Fibroblast of skin of left quadriceps (primary cell): ENCODE measurements around the gene CCDC175.

Experiments used
- DNase-seq, 2 experiments: peaks; one replicate each; pipeline ENCODE4 v3.0.0-alpha.2; 2013; ENCODE audit warnings: low read depth in 2 of 2

The CCDC175 gene

DNA sequence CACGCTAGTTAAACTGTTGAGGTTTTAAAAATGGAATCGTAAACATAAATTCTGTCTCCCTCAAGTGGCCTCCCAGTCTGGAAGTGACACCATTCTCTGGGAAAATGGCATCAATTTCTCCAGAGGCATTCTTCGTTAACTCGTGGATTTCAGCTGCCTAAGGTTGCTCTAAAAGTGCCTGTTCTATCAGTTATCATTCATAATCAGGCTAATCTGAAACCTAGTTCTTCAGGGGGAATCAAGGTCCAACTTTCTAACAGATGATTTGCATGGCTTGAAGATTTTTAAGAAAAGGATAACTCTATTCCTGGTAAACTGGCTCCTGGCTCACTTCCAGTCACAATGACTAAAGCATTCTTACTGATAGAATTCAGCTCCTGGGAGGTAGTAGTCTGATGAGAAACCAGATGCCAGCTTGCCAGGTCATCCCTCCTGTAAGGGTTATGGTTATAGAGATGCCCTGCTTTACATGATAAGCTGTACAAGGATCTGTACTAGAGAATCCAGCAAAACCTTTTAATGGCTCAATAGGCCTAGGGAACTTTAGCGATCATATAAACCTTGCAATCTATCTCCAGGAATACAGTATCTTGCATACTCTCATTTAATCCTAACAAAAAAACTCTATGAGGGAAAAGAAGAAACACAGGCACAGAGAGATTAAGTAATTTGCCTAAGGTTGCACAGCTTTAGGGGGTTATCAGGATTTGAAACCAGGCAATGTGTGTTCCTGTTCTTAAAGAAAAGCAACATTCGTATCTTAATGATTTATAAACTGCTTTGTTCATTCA lies 93.9 kb downstream of the CCDC175 start:
- peak; percentile 84 to 85 for DNase-seq

DNA sequence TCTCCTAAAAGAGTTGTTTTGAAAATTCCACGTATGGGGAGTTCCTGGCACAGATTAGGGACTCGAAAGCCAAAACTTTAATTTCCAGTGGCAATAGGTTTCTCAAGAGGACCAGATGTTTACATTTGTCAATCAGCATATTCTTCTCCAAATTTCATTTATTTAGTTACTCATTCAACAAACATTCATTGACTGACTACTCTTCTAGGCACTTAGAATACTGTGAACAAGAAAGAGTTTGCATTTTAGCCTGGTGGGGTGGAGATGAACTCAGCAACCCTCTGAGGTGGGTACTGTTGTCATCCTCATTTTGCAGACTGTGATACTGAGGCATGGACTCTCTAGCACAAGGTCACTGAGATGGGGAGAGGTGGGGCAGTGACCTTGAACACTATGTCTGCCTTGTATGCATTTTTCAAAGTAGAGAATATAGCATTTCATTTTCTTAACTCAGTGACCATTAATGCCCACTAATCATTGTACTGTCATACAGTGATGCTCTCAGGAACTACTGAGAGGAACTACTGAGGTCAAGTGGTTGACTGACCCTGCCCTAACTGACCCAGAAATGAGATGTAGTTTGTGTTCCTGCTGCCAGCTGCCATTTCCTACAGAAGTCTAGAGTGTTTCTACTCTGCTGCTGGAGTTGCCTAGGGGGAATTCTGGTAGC lies 94.6 kb downstream of the CCDC175 start:
- DNase-seq = peak; percentile 69 to 72

DNA sequence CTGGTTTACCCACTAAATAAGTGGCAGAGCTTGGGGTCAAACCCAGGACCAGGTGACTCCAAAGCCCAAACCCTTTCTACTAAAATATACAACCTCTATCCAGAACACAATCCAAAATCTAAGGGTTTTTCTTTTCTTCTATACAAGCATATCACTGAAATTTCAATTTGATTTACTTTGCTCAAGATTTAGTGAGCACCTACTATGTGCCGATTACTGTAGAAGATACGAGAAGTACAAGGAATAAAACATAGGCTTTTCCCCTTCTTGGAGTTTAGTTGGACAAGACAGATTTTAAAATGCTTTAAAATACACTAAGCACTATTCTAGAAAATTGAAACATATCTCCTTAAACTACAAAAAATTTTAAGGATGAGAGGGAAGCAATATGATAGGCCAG lies 95.2 kb downstream of the CCDC175 start:
- DNase-seq = no peak

DNA sequence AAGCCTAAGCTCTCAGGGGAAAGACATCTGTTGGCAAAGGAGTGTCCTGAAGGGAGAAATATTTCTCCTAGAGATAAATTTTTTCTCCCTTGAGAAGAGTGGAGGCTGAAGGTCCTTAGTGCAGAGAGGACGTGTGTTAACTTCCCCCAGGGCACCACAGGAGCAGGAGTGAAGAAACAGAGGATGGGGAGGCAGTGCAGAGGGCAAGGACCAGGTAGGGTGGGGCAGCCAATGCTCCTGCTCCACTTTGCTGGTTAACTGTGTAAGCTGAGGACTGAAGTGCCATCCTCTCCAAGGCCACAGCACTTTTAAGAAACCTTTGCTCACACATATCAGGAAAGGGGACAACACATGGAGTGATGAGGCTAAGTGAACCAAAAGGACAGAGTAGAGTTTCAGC lies 96.4 kb downstream of the CCDC175 start:
- DNase-seq = no peak

DNA sequence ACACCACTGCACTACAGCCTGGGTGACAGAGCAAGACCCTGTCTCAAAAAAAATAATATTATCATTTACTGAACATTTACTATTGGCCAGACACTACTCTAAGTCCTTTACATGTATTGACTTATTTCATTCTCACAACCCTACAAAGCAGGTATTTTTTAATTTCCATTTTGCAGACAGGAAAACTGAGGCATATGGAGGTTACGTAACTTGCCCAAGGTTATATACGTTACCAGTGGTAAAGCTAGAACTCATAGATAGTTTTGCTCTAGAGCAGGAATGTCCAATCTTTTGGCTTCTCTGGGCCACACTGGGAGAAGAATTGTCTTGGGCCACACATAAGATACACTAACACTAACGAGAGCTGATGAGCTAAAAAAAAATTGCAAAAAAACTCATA lies 98.1 kb downstream of the CCDC175 start:
- DNase-seq = no peak

DNA sequence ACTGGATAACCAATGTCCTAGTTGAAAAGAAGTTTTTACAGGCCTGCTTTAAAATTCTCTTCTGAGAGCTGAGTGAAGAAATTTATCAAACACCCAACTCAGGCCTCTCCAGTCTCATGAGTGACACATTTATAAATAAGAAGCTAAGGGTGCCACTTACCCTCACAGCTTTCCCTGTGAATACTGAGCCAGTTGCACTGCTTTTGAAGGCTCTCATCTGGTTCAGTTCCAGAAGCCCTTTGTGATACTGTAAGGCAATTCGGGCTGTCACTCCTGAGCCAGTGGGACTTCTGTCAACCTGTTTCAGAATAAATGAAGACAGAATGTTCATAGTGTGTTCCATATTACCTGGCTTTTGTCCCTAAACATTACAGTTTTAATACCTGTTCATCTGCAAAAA lies 100.9 kb downstream of the CCDC175 start:
- DNase-seq = no peak

DNA sequence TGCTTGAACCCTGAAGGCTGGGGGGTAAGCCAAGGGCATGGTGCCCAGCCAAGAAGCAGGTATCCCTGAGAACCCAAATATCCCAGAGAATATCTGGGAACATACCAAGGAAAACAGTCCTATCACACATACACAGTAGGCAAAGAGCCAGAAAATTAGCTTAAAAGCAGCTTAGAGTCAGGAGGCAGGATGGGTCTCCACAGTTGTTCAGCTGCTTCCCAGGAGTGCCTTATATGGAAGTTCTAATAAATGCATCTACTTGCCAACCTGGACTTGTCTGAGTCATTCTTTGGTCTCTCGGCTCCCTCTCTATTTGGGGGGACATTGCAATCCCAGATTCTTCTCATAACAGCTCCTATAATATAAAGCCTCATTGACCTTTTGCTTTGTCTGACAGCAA lies 102.4 kb downstream of the CCDC175 start:
- DNase-seq = peak; percentile 58 to 67

DNA sequence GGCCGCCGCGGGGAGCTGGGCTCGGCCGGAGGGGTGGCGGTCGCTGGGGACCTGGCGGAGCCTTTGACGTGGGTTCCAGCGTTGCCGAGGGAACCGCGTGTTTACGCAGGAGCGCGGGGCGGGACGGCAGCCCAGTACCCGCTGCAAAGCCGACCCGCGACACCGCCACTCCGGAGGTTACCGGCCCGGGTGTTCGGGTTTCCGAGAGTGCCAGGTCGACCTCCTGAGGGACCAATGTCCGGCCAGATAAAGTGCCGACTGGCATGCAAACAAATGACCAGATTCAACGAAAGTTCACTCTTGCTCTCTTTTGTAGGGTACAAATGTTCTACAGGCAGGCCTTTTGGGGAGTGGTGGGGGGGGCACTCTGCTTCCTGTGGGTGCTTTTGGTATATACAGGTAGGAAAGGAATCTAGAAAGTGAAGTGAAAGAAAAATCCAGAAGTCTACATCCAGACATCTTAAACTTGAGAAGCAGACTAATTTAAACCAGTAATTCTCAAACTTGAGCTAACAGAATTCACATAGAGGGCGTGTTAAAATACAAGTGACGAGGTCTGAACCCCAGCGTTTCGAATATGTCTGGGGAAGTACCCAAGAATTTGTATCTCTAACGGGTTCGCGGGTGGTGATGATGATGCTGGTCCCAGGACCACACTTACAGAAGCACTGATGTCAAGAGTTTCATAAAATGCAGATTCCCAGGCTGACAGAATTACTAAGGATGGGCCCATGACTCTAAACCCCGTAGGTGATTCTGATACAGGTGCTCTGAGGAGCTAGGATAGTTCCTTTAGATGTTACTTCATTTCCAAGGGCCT lies 111.1 kb downstream of the CCDC175 start, which contains the start of gene GPR135:
Gene GPR135, minus strand, starts transcription at position 65 of the 820 bp plus-strand sequence. CDS start 154 bp downstream, outside the sequence.
- no peak for DNase-seq

DNA sequence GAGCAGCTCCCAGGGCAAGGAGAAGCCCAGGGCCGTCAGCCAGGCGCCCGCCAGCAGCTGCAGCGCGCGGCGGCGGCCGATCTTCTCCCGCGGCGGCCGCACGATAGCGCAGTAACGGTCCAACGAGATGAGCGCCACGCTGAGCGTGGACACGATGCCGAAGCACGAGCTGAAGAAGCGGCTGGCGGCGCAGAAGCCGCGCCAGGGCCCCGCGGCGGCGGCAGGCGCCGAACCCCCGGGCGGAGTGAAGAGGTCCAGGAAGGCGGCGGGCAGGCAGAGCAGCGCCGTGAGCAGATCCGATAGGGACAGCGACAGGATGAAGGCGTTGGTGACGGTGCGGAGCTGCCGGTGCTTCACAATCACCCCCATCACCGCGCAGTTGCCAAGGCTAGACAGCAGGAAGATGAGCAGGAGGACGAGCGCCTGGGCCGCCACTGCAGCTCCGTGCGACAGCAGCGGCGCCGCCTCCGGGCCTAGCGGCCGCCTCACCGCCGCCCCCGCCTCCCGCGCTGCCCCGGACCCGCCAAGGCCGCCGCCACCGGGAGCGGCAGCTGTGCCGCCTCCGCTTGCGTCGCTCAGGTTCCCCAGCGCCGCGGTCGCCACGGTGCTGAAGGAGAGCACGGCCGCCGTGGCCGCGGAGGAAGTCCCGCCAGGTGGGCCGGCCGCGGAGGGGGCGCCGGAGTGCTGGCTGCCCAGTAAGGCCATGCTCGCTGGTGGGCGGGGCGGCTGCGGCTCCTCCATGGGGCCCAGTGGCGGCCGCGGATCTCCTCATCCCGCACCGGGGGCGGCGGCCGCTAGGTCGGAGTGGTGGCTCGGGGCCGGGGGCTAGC lies 111.9 kb downstream of the CCDC175 start:
- no peak for DNase-seq

DNA sequence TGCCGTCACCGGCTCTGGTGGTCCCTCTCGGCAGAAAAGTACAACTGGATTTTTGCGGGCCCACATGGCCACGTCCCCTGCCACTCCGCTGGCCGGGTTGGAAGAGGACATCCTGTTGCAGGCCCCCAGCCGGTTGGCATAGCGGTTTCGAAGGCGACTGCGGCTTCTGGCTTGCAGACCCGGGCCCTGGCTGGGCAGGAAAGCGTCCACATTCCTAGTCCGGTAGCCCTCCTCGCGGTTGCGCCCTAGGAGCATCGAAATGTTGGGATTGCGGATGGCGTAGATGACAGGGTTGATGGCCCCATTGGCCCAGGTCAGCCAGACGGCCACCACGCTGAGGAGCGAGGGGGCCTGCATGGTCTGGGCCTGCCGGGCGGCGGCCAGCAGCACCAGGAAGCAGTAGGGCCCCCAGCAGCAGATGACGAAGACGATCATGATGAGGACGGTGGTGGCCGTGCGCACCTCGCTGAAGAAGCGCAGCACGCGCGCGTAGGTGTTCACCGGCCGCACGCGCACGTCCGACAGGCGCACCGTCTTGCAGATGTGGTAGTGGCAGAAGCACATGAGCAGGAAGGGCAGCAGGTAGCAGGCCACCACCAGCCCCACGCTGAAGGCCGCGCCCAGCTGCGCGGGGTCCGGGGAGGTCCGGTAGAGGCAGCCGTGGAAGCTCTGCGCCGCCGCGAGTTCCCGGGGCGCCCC lies 112.7 kb downstream of the CCDC175 start:
- no peak for DNase-seq

DNA sequence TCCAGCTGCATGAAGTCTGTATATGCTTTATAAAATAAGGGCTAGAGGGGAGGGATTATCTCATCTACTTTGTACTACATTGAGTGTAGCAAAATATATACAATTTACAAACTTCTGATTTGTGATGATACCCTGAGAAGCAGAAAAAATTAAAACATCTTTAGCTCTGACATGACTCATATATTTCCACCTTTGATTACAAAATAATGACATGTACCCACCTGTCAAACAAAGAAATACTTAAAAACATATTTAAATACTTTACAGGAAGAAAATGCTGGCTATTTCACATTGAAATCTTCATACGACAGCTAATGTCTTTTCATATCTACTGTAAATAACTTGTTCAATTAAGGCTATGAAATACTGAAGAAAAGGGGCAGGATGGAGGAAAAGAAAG lies 114.7 kb downstream of the CCDC175 start:
- DNase-seq = no peak

DNA sequence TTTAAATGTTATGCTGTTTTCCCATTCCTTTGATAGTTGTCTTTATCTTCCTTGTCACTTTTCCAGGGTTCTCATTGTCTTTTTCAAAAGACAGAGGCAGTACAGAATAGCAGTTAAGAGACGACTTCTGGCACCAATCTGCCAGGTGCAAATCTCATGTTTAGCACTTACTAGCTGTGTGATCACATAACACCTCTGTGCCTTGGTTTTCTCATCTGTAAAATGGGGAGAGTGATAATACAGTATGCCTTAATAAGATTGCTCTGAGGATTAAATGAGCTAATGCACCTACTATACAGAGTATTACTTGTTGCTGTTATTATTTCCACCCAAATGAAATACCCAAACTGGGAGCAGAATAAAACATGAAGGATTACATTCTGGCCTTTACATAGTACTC lies 116.2 kb downstream of the CCDC175 start:
- no peak for DNase-seq

DNA sequence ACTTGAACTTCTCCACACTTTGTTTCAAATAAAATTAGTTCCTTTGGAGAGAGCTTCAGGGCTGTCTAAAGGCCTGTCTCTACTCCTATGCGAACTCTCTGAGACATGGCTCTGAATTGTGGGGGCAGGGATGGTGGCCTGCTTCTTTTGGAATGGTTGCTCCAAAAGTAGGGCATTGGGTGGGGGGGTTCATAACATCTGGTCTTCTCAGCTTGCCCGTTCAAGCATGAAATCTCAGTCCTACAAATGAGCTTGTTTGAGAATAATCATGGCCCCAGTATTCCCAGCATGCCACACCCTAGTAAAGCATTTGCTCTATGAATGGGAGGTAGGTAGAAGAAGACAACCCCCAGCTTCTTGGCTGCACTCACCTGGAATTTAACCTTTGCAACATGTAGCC lies 118.1 kb downstream of the CCDC175 start:
- no peak for DNase-seq

DNA sequence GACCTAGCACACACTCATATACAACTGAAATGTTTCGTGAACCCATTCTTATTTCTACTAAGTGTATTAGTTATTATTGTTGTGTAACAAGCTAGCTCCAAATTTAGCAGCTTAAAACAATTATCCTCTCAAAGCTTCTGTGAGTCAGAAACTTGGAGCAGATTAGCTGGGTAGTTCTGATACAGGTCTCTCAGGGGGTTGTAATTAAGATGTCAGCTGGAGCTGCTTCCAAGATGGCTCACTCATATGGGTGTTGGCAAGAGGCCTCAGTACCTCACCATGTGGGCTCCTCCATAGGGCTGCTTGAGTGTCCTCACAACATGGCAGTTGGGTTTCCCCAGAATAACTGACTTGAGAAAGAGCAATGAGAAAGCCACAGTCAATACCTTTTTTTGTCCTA lies 121.2 kb downstream of the CCDC175 start:
- DNase-seq = peak; percentile 64 to 70
